Amniotic stem cell (primary cell): ENCODE measurements around the gene LMO2.
"Not testable (repeated sequence)": the region's sequence is repeated elsewhere in the genome, so short reads cannot be mapped to it uniquely, and the experiment has no call there.

ENCODE experiments used
- DNase-seq: peaks from one replicate; lab custom pipeline; 2025; lab: John Stamatoyannopoulos, UW

Gene LMO2

DNA sequence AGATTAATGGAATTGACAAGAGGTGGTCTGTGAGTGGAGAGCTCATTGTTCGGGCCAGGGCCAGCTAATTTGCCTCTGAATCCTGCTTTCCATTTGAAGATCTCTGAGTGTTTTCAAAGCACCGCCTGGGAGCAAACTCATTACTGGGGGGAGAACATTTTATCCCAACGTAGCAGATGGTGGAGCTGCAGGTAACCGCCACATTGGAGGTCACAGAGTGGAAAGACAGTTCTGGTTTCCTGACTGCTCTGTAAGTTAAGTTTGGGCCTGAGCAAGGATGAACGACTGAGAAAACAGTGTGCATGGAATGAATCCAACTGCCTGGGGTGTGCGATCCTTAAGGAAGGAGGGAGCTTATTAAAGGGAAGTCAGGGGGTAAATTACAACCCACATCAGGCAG is 30.5 kb downstream of the LMO2 start:
- no peak for DNase-seq

DNA sequence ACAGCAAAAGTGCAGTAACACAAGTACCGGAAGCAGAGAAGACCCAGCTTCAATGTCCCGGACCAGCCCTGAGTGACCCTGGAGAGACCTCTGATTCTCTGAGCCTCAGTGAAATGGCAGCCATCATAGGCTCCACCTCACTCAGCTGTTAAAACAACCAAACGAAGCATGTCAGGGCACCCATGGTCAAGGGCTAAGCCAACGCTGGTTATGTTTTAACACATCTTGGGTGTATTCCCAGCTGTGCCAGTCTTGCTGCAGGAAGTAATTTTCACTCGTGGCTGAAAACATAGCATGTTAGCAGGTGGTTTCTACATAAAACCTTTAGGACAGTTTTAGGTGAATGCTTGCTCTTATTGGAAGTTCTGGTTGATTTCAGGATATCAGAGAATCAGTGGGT is 30.9 kb downstream of the LMO2 start:
- DNase-seq: no peak

DNA sequence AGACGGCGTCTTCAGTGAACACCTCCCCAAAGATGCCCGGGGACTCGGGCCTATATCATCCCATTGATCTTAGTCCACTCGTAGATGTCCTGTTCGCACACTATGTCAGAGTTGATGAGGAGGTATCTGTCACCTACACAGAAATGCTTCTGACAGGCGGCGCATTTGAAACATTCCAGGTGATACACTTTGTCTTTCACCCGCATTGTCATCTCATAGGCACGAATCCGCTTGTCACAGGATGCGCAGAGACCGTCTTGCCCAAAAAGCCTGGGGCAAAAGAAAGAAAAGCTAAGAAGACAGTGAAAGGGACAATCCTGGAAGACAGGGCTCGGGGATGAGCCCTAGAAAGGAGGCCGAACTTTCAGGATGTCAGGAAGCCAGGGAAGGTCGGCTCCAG is 32.6 kb downstream of the LMO2 start:
- DNase-seq: no peak

DNA sequence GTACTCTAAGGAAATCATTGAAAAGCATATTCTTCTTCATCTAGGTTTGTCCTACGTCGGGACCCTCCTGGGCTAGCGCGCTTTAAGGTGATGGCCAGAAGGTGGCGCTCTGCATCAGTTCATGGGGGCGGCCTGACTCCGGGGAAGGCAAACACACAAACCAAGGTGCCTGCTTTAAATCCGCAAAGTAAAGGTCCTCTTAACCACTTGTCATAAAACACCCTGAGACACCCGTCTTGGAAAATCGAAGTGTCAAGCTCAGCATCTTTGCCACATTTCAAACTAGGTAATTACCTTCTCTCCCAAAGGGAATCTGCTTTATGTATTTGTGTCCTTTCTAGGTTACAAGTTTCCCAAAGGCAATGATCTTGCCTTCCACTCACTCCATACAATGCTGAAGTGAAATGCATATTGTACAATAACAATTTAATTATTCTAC is 33.9 kb downstream of the LMO2 start:
- DNase-seq: peak; percentile 66

DNA sequence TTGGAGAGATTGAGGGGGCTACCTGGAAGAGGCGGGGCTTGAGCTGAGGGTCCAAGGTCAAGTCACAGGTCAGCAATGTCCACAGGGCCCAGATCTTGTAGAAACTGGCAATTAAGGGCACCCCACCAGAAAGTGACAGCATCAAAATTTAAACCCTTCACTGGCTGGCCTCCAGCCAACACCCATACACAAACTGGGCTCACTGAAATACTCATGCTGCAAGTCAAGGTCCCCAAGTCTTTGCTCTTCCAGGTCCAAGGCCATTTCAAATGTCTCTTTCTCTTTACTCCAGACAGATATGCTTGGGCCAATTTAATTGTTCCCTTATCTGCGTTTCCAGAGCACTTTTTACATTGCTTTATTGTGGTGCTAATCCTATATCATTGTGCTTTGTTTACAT is 36.4 kb downstream of the LMO2 start:
- DNase-seq: no peak

DNA sequence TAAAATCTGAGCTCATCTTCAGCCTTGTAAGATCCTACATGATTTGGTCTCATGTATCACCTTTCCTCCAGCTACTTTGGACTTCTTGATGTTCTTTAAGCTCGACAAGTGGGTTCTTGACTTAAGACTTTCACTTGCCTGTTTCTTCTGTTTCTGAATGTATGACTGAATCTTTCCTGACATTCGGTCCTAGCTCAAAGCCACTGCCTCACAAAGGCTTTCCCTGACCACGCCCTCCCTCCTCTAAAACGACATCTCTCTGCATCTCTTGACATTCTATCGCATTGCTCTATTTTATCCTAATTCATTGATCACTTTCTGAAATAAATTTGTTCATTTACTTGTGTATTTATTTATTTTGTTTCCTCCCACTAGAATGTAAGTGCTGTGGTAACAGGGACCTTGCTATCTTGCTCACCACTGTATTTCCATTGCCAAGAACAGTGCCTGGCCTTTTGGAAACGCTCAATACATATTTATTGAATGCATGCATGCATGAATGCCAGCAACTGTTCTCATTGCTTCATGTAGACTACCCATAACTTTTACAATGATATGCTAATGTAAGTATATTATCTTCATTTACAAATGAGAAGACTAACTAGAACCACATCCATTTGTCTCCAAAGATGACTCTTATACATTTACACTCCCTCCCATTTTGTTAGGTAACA is 43.0 kb downstream of the LMO2 start:
- DNase-seq: no peak

DNA sequence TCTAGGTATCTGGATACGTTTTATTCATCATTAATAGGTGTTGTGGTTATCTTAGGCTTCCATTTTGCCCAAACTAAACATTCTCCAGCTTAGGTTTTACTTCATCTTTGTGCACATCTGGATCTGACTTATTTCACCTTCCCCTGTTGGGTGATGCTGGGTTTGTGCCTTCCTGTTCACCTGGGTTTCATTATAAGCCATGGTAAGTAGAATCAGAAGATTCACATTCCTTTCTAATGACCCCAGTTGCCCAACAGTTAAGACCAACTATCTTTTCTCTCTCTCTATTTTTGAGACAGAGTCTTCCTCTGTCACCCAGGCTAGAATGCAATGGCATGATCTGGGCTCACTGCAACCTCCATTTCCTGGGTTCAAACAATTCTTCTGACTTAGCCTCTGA is 44.6 kb downstream of the LMO2 start:
- no peak for DNase-seq

DNA sequence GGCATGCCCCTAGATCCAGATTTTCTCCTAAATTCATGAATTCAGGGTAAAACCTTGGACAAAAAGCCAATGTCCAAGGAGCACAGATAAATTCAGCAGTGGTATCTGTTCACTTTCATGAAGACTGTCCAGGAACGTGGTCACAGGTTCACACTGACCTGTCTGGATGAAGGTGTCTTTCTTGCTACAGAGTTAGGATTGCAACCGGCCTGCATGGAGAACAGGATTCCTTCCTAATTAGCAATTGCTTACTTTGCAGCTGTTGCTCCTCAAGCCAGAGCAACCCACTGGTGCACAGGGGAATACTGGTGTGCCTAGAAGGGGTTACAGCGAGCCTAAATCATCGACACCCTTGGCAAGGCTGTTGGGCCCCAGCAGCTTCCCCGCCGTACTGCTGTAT is 47.6 kb downstream of the LMO2 start:
- DNase-seq: no peak

DNA sequence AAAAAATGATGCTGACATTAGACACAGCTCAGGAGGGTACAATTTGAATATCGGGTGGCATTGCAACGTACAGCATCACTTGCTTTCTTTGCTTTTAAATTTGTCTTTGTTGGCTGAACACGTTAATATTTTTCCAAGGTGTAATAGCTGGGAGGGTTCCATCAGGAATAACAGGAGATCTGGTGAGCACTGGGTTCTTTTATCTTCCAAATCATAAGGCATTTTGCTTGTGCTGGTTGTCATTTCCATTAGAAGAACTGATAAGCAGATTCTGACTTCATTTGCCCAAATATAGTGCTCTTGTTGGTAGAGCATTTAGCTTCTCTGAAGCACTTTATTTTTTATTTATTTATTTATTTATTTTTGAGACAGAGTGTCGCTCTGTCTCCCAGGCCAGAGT is 48.9 kb downstream of the LMO2 start:
- DNase-seq: no peak

DNA sequence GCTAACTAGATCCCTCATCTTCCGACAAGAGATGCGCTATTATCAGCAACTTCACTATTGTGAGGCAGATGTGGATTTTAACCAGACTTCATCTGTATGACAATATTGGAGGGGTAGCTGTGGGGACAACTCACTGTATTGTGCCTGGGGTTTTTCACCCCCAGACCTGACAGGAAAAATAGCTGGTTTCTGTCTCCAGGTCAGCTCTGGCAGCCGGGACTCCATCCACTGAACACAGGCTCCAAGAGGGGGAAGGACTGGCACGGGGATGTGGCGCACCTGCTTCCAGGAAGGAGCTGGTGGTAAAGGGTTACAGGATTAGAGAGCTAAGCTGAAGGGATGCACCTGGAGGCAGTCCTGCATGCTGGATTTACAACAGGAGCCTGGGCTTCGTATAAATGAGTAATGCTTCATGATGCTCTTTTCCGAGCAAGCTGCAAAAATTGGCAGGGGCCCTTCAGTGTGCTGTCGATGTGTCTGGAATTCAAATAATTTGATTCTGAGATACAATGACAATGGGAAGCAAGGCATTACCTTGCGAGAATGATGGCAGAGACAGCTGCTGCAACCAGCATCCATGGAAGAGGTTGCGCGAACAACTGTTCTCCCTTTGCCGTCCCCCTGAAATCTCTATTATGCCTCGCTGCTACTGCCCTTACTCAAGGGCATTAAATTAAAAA is 49.5 kb downstream of the LMO2 start:
- DNase-seq: no peak

DNA sequence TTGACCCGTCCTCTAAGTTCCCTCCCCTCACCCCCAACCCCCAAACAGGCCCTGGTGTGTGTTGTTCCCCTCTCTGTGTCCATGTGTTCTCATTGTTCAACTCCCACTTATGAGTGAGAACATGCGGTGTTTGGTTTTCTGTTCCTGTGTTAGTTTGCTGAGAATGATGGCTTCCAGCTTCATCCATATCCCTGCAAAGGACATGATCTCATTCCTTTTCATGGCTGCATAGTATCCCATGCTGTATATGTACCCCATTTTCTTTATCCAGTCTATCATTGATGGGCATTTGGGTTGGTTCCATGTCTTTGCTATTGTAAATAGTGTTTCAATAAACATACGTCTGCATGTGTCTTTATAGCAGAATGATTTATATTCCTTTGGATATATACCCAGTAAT is 53.6 kb downstream of the LMO2 start:
- DNase-seq: not testable (repeated sequence)

DNA sequence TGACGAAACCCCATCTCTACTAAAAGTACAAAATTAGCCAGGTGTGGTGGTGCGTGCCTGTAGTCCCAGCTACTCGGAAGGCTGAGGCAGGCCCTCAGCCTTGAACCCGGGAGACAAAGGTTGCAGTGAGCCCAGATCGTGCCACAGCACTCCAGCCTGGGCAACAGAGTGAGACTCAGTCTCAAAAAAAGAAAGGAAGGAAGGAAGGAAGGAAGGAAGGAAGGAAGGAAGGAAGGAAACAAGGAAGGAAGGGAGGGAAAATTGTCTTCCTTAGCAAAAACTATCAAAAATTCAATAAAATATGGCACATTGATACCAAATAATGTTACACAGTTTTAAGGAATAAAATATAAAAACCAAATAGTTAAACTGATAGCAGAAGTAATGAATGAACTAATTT is 54.5 kb downstream of the LMO2 start:
- DNase-seq: not testable (repeated sequence)

DNA sequence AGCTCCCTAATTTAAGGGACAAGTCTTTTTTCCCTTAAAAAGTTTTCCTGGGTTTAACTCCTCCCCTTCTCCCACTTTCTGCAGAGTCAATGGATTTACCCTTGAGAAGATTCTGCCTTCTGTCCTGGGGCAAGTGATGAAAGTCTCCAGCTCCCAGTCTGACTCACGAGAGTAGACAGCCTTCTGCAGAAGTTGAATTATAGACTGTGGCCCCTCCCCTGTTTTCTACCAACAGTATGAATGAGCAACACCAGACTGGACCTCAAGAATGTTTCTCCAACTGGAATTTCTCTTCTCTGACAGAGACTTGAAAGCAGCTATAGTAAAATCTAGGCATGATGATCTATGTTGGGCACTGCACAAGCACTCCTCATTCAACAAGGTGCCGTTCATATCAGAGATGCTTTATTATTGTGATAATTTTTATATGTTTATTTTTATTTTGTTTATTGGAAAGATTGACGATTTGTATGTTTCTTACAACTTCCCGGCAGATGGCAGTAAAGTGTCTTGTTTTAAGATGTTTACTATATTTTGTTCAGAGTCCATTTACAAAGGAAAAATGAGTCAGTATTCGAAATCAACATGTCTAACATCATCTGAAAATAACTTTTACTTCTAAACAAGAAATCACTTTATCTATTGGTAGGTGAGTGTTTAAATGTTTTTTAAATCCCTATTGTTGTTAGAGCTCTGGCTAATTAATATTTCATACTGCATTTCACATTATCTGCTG is 56.6 kb downstream of the LMO2 start:
- DNase-seq: peak; percentile 30

DNA sequence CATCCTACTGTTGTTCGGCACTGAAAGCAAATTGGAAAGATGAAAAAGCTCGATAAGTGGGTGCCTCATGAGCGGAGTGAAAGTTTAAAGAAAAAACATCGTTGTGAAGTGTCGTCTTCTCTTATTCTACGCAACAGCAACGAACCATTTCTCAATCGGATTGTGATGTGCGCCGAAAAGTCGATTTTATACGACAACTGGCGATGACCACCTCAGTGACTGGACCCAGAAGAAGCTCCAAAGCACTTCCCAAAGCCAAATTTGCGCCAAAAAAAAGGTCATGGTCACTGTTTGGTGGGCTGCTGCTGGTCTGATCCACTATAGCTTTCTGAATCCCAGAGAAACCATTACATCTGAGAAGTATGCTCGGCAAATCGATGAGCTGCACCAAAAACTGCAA is 59.2 kb downstream of the LMO2 start:
- no peak for DNase-seq

DNA sequence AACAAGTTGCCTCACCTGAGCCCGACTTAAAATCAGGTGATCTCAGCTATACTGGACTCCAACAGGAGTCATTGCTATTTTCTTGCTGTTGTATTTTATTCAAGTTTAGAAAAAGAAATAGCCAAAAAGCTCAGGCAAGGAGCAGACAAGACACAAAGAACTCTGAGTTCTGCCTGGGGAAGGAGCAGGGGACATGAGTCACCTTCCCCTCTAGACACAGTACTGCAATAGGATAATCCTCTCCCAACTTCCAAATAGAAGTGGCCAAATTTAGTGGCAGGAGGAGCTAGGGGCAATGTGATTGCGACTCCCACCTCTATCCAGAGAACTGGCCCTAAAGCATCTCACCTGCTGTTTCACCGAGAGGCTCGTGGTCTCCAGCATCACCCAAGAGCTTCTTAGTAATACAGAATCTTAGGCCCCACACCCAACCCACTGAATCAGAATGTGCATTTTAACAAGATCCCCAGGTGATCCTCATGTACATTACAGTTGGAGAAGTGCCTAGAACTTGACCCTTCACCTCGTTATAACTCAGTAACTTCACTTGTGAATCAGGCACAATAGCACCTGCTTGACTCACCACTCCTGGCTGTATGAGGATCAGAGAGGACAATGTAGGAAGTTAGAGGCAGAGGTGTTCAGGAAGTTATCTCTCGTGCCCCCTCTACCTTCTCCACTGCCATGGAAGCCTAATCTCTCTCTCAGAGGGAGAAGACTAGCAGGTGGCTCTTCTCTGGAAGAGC is 60.8 kb downstream of the LMO2 start:
- no peak for DNase-seq

DNA sequence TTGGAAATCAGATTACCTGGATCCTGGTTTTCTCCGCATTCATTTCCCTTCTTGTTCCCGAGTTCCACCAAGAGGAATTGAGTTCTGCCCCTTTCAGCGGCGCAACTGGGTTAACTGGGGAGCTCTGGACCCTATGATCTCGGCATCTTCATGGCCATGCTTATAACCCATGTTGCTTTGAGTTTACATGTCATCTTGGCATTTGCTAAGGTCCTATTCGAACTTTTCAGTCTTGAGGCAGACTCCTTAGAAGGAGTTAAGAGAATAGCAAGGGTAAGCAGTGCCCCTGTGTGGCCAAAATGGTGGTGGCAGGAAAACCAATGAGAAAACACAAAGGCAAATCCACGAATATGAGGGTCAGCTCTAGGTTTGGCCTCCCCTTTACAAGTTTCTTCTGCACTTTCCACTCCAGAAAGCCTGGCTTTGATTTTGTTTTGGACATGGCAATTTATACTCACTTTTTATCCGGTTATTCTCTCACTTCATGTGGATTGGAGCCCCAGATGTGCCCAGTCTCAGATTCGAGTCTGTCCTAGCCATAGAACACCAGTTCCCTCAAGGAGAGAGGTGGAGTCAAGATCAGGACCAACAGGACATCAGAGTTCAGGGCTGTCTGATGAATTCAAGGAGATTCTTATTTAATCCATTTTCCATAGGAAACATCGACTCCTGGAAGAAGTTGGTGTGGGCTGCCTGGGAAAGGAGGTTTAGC is 62.3 kb downstream of the LMO2 start:
- DNase-seq: peak; percentile 49

DNA sequence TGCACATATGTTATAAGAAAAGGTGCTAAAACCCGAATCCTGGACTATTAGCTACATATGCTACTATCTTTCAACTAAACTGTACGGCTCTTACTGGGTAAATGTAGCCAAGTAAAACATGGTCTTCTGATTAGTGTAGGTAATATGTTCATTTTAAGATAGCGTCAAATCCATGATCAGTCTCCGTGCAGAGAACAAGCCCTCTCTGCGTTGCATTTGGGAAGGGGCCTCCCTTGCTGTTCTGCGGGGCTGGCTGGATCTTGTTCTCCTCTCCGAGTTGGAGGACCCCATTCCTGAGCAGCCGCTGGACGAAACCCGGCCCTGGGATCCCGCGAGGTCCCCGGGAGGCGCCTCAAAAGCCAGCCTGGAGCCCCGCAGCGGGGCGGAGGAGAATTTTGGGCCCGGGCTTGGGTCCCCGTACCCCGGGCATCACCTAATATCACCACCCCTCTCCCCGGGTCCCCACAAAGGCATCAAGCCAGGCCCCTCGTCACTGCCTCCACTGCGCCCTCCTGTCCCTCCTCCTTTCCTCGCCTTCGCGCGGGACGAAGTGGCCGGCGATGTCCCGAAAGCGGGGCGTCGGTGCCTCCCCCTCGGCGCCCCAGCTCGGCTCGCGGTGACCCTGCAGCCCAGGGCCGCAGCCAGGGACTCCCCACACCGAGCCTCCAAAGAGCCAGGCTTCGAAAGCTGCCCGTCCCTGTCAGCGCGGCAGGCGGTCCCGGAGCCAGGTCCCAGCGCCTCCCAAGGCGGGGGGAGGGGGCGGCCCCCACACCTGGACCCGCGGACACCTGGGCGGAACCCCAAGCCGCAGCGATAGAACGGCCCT is 63.1 kb downstream of the LMO2 start:
- DNase-seq: no peak

DNA sequence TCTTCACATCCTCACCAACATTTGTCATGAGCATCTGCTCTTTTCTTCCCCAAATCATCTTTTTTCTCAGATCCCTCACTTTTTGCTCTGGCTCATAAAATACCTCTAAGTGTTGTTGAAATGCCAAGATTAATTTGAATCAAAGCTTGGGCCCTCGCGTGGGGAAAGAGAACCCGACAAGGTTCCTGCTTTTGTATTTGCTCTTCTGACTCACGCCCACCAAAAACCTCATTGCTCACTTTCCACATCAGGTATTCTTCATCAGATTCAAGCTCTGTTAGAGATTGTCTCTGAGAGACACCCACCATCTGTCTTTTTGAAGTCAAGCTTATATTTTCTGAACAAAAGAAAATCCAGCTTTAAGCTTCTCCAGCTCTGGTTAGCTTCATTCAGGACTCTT is 64.7 kb downstream of the LMO2 start:
- no peak for DNase-seq

DNA sequence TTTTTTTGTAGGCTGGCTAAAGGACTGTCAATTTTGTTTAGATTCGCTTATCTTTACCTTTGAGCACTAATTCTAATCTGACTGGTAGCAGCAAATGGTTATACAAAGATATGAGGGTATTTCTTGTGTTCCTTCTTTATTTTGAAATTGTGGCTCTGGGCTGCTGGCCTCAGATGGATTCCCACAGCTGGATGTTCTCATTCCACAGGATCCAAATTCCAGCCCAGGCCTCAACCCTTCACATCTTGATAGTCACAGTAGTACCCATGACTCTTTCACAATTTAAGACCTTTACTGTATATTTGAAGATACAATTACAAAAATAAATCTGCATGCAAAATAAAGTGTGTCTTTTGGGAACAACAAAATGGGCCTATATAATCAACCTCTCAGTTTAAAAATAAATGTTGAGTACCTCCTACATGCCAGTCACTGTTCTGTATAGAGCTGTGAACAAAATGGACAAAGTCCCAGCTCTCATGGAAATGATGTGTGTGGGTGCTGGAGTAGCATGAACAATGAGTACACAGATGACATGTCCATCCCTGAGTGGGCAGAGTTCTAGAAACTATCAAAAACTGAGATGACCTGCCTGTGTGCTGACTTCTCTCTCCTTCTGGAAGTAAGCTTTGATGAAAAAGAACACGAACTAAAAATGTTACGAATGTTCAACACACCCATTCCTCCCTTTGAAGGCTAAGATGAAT is 65.9 kb downstream of the LMO2 start:
- no peak for DNase-seq

DNA sequence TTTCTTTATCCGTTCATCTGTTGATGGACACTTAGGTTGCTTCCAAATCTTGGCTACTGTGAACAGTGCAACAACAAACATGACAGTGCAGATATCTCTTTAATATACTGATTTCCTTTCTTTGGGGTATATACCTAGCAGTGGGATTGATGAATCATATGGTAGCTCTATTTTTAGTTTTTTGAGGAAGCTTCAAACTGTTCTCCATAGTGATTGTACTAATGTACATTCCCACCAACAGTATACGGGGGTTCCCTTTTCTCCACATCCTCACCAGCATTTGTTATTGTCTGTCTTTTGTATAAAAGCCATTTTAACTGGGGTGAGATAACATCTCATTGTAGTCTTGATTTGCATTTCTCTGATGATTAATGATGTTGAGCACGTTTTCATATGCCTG is 68.9 kb downstream of the LMO2 start:
- not testable (repeated sequence) for DNase-seq
